DND-41 (cell line): ENCODE data around the gene PCNX2.

Experiments used
- ATAC-seq: fragments of 200-7000 bp; cut with Tn5 transposase; 3 replicates; pipeline ENCODE4 v1.9.1; 2021; ENCODE audit warnings: low read depth; ENCODE audit not compliant: insufficient read depth
- DNase-seq: peaks from one replicate; pipeline ENCODE4 v3.0.0-alpha.2; 2020
- H2AFZ ChIP-seq: 2 replicates; pipeline ENCODE4 v1.6.0; 2012; ENCODE audit warnings: low read depth, low read length
- H3K27ac ChIP-seq: 2 replicates; pipeline ENCODE4 v1.5.1; 2012; ENCODE audit warnings: low read length, inconsistent platforms
- H3K27me3 ChIP-seq: fragments of 200-600 bp; sonication (generic); 2 replicates; pipeline ENCODE4 v1.6.0; 2012; ENCODE audit warnings: low read length, mild to moderate bottlenecking, inconsistent platforms; ENCODE audit not compliant: insufficient read depth, poor library complexity
- H3K36me3 ChIP-seq: 2 replicates; pipeline ENCODE4 v1.5.1; 2012; ENCODE audit warnings: low read length, inconsistent platforms; ENCODE audit not compliant: insufficient read depth
- H3K4me1 ChIP-seq: 2 replicates; pipeline ENCODE4 v1.5.1; 2012; ENCODE audit warnings: mild to moderate bottlenecking, low read length; ENCODE audit not compliant: insufficient read depth
- H3K4me2 ChIP-seq: 2 replicates; pipeline ENCODE4 v1.6.0; 2012; ENCODE audit warnings: mild to moderate bottlenecking, moderate library complexity, low read length, inconsistent platforms; ENCODE audit not compliant: insufficient read depth
- H3K4me3 ChIP-seq, 2 experiments: fragments of 200-600 bp in 1 of 2; shearing (Covaris generic) in 1 of 2; 2 replicates each; pipeline ENCODE4 v1.5.1; 2012 to 2016; ENCODE audit warnings: inconsistent platforms in 2 of 2, low read length in 2 of 2, mild to moderate bottlenecking in 2 of 2, low read depth in 1 of 2, moderate library complexity in 1 of 2
- H3K79me2 ChIP-seq: 2 replicates; pipeline ENCODE4 v1.6.0; 2012; ENCODE audit warnings: low read length, inconsistent platforms; ENCODE audit not compliant: insufficient read depth
- H3K9ac ChIP-seq: 2 replicates; pipeline ENCODE4 v1.6.0; 2012; ENCODE audit warnings: low read depth, mild to moderate bottlenecking, inconsistent platforms, low read length, moderate library complexity
- H3K9me3 ChIP-seq: 2 replicates; pipeline ENCODE4 v1.5.1; 2012; ENCODE audit warnings: low read length, moderate library complexity, mild to moderate bottlenecking, inconsistent platforms; ENCODE audit not compliant: insufficient read depth, severe bottlenecking
- H4K20me1 ChIP-seq: 2 replicates; pipeline ENCODE4 v1.6.0; 2012; ENCODE audit warnings: low read length; ENCODE audit not compliant: insufficient read depth
- CTCF ChIP-seq: IDR thresholded peaks from 2 replicates; pipeline ENCODE4 v1.5.1; 2012; ENCODE audit warnings: borderline replicate concordance, low read length, moderate library complexity, mild to moderate bottlenecking; ENCODE audit not compliant: poor library complexity, severe bottlenecking; ENCODE audit errors: extremely low read depth
- EZH2 ChIP-seq: IDR thresholded peaks from 3 replicates; pipeline ENCODE4 v1.6.1; 2012; ENCODE audit warnings: borderline replicate concordance, low read depth, mild to moderate bottlenecking, moderate library complexity, low read length, inconsistent platforms; ENCODE audit not compliant: severe bottlenecking

Gene PCNX2

DNA sequence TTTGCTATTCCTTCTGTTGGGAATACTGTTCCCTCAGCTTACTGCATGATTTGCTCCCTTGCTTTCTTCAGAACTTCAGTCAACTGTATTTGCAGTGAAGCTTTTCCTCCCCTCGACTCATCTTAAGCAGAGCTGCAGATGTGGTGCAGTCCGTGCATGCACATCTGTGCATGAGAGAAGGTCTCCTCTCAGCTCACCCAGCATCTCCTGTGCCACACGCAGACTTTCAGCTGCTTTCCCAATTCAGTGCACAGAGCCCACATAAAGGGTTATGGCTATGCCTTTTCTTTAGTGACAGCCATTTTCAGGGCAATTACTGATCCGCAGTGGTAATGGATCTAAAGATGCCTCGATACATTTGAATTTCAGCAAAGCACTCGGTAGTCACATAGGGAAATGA, 358.6 kb downstream of the PCNX2 start:
- DNase-seq = no peak
- Histone ChIP-seq H3K9me3 (no peaks in the 10 kb centered on the region), H3K4me1 (peaks cover 18% of the 10 kb centered on the region), H3K4me3 (no peak overlapping the region), H3K4me2 (no peak overlapping the region), H3K27me3 (no peaks in the 10 kb centered on the region), H3K27ac (no peak overlapping the region), H3K79me2 (no peaks in the 10 kb centered on the region), H2AFZ (no peak overlapping the region), H3K36me3 (no peaks in the 10 kb centered on the region), H3K9ac (no peak overlapping the region), H4K20me1 (no peaks in the 10 kb centered on the region)
- ATAC-seq = no peak
- TF ChIP-seq EZH2 = no peak
- TF ChIP-seq CTCF = no peak
